Psoas muscle (tissue), 8 donors: Measurements from ENCODE around the gene MEF2A. TPM values are rescaled to one million over a fixed set of nuclear protein-coding genes. Genes with fewer than 3 reads are reported as not detected.

Experiments used
- ATAC-seq, 4 donors: fragments of 200-7000 bp; cut with Tn5 transposase; one replicate each; pipeline ENCODE4 v1.9.1; 2020; ENCODE audit warnings: moderate library complexity in 3 of 4, mild to moderate bottlenecking in 2 of 4
- DNase-seq, 2 donors: peaks; one replicate each; pipeline ENCODE4 v3.0.0-alpha.2; 2020
- H3K27ac ChIP-seq: fragments of 200-600 bp; one replicate; pipeline ENCODE4 v1.8.0; 2022
- H3K27me3 ChIP-seq, 3 donors: fragments of 200-600 bp in 1 of 3; one replicate each; pipeline versions ENCODE4 v1.6.1 to v1.8.0; 2013 to 2022; ENCODE audit warnings: low read length in 2 of 3, mild to moderate bottlenecking in 2 of 3, moderate library complexity in 1 of 3; ENCODE audit not compliant: insufficient read depth in 3 of 3
- H3K36me3 ChIP-seq, 2 donors: fragments of 200-600 bp in 1 of 2; one replicate each; pipeline versions ENCODE4 v1.6.1 to v1.8.0; 2013 to 2022; ENCODE audit warnings: low read depth in 1 of 2, mild to moderate bottlenecking in 1 of 2, moderate library complexity in 1 of 2; ENCODE audit not compliant: insufficient read depth in 1 of 2
- H3K4me1 ChIP-seq: fragments of 200-600 bp; one replicate; pipeline ENCODE4 v1.8.0; 2022
- H3K4me3 ChIP-seq: fragments of 200-600 bp; one replicate; pipeline ENCODE4 v1.8.0; 2022; ENCODE audit warnings: mild to moderate bottlenecking
- H3K9me3 ChIP-seq: fragments of 200-600 bp; one replicate; pipeline ENCODE4 v1.8.0; 2022
- WGBS, 3 donors: extraction: QIAGEN DNeasy Blood & Tissue Kit; methylation state at CpG; one replicate each; pipeline versions ENCODE4 v1.1.6 to v1.1.7; 2013; 5-methylcytosine and 5-hydroxymethylcytosine counted together
- intact Hi-C, 2 donors: fragments of 100-400 bp; cut with DNase I; formaldehyde crosslinking; loops; one replicate each; pipeline versions ENCODE4 v1.11.0 to v1.14.2; 2022
- polyA plus RNA-seq, 3 donors: library from polyadenylated mRNA; stranded (reverse); fragments of 200-250 nt; gene quantifications; one replicate each; pipeline ENCODE4 v1.2.3, GENCODE V29; 2013
- total RNA-seq, 4 donors: library from RNA; stranded (reverse); fragmentation: NEBNext Ultra II Directional in 2 of 4; extraction: Animal tissue kit (Norgen Biotek cat#: 25700) in 2 of 4; gene quantifications; one replicate each; pipeline versions ENCODE4 v1.2.1 to v1.2.4, GENCODE V29; 2021 to 2023
- TF ChIP-seq, protein P1 (sequence below): fragments of 200-600 bp; IDR thresholded peaks from one replicate; pipeline ENCODE4 v1.8.0; 2022; ENCODE audit warnings: antibody characterized with exemption
- donor health status: healthy with polysubstance abuse.
- donor health status: DM: no; HTN: no; CAD: no; lungs with moderate emphysema.
- donor health status: Bipolar disorder and iron deficiency.
- donor health status: healthy.
- donor health status: DM: yes; HTN: yes; CAD: no.
- donor health status: DM: no; HTN: no; CAD: no.
- donor health status: DM: no; HTN: no; CAD: no.
- donor health status: DM: yes; HTN: yes; CAD: no.

The MEF2A gene
- total and polyA plus RNA-seq, 7 donors, result 17.1 to 92.6 (median 63.9) TPM

DNA sequence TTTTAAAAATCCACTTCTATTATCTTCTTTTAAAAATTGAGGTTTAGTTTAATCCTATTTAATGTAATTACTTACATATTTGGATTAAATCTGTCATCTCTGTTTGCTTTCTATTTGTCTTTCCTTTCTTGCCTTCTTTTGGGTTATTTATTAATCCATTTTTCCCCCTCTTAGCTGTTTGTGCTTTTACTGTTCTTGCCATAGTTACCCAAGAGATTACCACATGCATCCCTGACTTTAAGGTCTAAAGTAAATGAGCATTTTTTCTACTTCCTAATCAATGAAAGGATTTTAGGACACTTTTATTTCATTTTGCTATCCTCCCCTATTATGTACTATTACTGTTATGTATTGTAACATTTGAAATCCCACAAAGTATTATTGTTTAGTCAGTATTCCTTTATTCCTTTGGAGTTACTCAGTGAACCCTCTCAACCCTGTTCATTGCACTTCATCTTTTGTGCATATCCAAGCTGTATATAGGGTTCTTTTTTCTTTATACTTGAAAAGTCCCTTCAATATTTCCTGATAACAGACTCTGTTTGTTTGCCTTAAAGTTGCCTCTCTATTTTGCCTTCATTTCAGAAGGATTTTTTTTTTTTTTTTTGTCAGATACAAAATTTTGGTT is 62.7 kb downstream of the MEF2A start:
- Histone ChIP-seq H3K9me3 (no peaks in the 10 kb centered on the region), H3K4me3 (no peak overlapping the region), H3K4me1 (peaks cover 56% of the 10 kb centered on the region), H3K27me3 (no peaks in the 10 kb centered on the region), H3K36me3 (peaks cover 0 to 1% of the 10 kb centered on the region in 2 donors), H3K27ac (no peak overlapping the region)
- TF ChIP-seq, protein P1, sequence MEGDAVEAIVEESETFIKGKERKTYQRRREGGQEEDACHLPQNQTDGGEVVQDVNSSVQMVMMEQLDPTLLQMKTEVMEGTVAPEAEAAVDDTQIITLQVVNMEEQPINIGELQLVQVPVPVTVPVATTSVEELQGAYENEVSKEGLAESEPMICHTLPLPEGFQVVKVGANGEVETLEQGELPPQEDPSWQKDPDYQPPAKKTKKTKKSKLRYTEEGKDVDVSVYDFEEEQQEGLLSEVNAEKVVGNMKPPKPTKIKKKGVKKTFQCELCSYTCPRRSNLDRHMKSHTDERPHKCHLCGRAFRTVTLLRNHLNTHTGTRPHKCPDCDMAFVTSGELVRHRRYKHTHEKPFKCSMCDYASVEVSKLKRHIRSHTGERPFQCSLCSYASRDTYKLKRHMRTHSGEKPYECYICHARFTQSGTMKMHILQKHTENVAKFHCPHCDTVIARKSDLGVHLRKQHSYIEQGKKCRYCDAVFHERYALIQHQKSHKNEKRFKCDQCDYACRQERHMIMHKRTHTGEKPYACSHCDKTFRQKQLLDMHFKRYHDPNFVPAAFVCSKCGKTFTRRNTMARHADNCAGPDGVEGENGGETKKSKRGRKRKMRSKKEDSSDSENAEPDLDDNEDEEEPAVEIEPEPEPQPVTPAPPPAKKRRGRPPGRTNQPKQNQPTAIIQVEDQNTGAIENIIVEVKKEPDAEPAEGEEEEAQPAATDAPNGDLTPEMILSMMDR, result no peak
- intact Hi-C loops, result no loop called here
- DNase-seq (no peak), ATAC-seq (no peak)

- 52 to 71% (median 57%) methylated on average over 7 of the region's 7 CpGs for WGBS, 3 donors
- TF ChIP-seq, protein P1, result no peak
- Histone ChIP-seq H3K9me3 (no peaks in the 10 kb centered on the region), H3K27me3 (no peaks in the 10 kb centered on the region), H3K27ac (peak overlapping the region; percentile 54), H3K36me3 (peaks cover 0 to 17% of the 10 kb centered on the region in 2 donors), H3K4me3 (no peak overlapping the region), H3K4me1 (peaks cover 67% of the 10 kb centered on the region)
- ATAC-seq (peak in 1 of 4 donors; percentile 23), DNase-seq (no peak)
- intact Hi-C loops, result loop anchor here in 1 of 2 donors (10.0 kb wide), 1 partner anchor 64 kb away; no protein-coding TSS in a partner anchor
Measured at GRCh38 chr15:99630607-99631131, 64.9 kb downstream of the MEF2A start.

- Histone ChIP-seq H3K27ac (peak overlapping the region; percentile 54), H3K4me3 (no peak overlapping the region), H3K4me1 (peaks cover 65% of the 10 kb centered on the region), H3K9me3 (no peaks in the 10 kb centered on the region), H3K36me3 (peaks cover 0 to 17% of the 10 kb centered on the region in 2 donors), H3K27me3 (no peaks in the 10 kb centered on the region)
- DNase-seq (no peak), ATAC-seq (peak in 3 of 4 donors; percentile 62 to 82 (median 65))
- WGBS, 3 donors, result 1 to 8% (median 2%) methylated on average over 2 of the region's 2 CpGs
- TF ChIP-seq, protein P1, result no peak
- intact Hi-C loops, result loop anchor here in 1 of 2 donors (10.0 kb wide), 1 partner anchor 64 kb away; no protein-coding TSS in a partner anchor
Measured at GRCh38 chr15:99631255-99631654, 65.5 kb downstream of the MEF2A start.

- intact Hi-C loops, result loop anchor here in 1 of 2 donors (10.0 kb wide), 1 partner anchor 62 kb away; no protein-coding TSS in a partner anchor
- Histone ChIP-seq H3K36me3 (peaks cover 0 to 17% of the 10 kb centered on the region in 2 donors), H3K27me3 (no peaks in the 10 kb centered on the region), H3K9me3 (no peaks in the 10 kb centered on the region), H3K27ac (no peak overlapping the region), H3K4me3 (no peak overlapping the region), H3K4me1 (peaks cover 55% of the 10 kb centered on the region)
- TF ChIP-seq, protein P1, result no peak
- no peak for DNase-seq
- ATAC-seq, result peak in 1 of 4 donors; percentile 35
- WGBS, 3 donors, result 74 to 86% (median 76%) methylated on average over 2 of the region's 2 CpGs
Measured at GRCh38 chr15:99632521-99632920, 66.7 kb downstream of the MEF2A start.
